GM15510 (cell line): Measurements from ENCODE around the gene MPO.

Experiments used
- POLR2A ChIP-seq: IDR thresholded peaks from 3 replicates; pipeline ENCODE4 v1.6.1; 2011; ENCODE audit warnings: borderline replicate concordance; ENCODE audit not compliant: insufficient read length; ENCODE audit errors: extremely low read depth

Gene MPO

GRCh38 chr17:58323366-58324055 lies 42.8 kb upstream of the MPO start:
- no peak for TF ChIP-seq POLR2A

GRCh38 chr17:58322581-58323185 lies 41.9 kb upstream of the MPO start:
- TF ChIP-seq POLR2A: no peak

GRCh38 chr17:58321571-58322525 lies 41.1 kb upstream of the MPO start:
- no peak for TF ChIP-seq POLR2A

- TF ChIP-seq POLR2A: no peak
Observed at GRCh38 chr17:58320570-58321323, 40.0 kb upstream of the MPO start.

GRCh38 chr17:58320163-58320558 lies 39.4 kb upstream of the MPO start:
- no peak for TF ChIP-seq POLR2A

GRCh38 chr17:58319173-58320162 lies 38.7 kb upstream of the MPO start:
- TF ChIP-seq POLR2A: no peak

- no peak for TF ChIP-seq POLR2A
Observed at GRCh38 chr17:58318627-58319172, 38.0 kb upstream of the MPO start.

GRCh38 chr17:58318065-58318481 lies 37.3 kb upstream of the MPO start:
- TF ChIP-seq POLR2A: no peak

GRCh38 chr17:58317421-58318064 lies 36.8 kb upstream of the MPO start:
- TF ChIP-seq POLR2A: no peak

GRCh38 chr17:58316260-58316960 lies 35.7 kb upstream of the MPO start:
- TF ChIP-seq POLR2A: no peak

GRCh38 chr17:58315750-58316149 lies 35.0 kb upstream of the MPO start:
- TF ChIP-seq POLR2A: no peak

GRCh38 chr17:58315281-58315711 lies 34.6 kb upstream of the MPO start:
- TF ChIP-seq POLR2A: no peak

- TF ChIP-seq POLR2A: no peak
Observed at GRCh38 chr17:58314706-58315015, 33.9 kb upstream of the MPO start.
